Renal cortex interstitium (tissue), 11 donors: ENCODE results near the gene CRYBA1. TPM values are rescaled to one million over a fixed set of nuclear protein-coding genes. Genes with fewer than 3 reads are reported as not detected.
"Not testable (repeated sequence)": the region's sequence is repeated elsewhere in the genome, so short reads cannot be mapped to it uniquely, and the experiment has no call there.

Experiments
- DNase-seq, 11 donors: peaks; one replicate each; pipeline ENCODE4 v3.0.0-alpha.2; 2013; ENCODE audit warnings: low read depth in 9 of 11, low spot score in 4 of 11; ENCODE audit errors: extremely low read depth in 1 of 11
- polyA plus RNA-seq, 3 donors: library from polyadenylated mRNA; unstranded; fragments of 120-200 nt; gene quantifications; one replicate each; pipeline ENCODE4 v1.2.1, GENCODE V29; 2013; ENCODE audit not compliant: insufficient read length in 3 of 3

The CRYBA1 gene
- polyA plus RNA-seq, 3 donors, result not detected

- no peak for DNase-seq
Observed at GRCh38 chr17:29257756-29258155, 11.1 kb downstream of the CRYBA1 start.

GRCh38 chr17:29263916-29264315 is 17.3 kb downstream of the CRYBA1 start:
- DNase-seq, result no peak

GRCh38 chr17:29271980-29272379 is 25.3 kb downstream of the CRYBA1 start:
- DNase-seq, result not testable (repeated sequence)

- no peak for DNase-seq
Observed at GRCh38 chr17:29273924-29274323, 27.3 kb downstream of the CRYBA1 start.

- DNase-seq, result no peak
Observed at GRCh38 chr17:29278692-29279091, 32.0 kb downstream of the CRYBA1 start.

GRCh38 chr17:29279397-29280070 is 32.9 kb downstream of the CRYBA1 start:
- no peak for DNase-seq

GRCh38 chr17:29283496-29283895 is 36.8 kb downstream of the CRYBA1 start:
- no peak for DNase-seq

GRCh38 chr17:29283961-29284360 is 37.3 kb downstream of the CRYBA1 start:
- DNase-seq, result no peak

- DNase-seq, result no peak
Observed at GRCh38 chr17:29289852-29290251, 43.2 kb downstream of the CRYBA1 start.

- DNase-seq, result peak in 9 of 11 donors; percentile 29 to 76 (median 66)
Observed at GRCh38 chr17:29291163-29291752, 44.6 kb downstream of the CRYBA1 start.

- peak in 6 of 11 donors; percentile 23 to 48 (median 38) for DNase-seq
Observed at GRCh38 chr17:29292071-29292991, 45.7 kb downstream of the CRYBA1 start.

- DNase-seq, result peak in 6 of 11 donors; percentile 23 to 61 (median 46)
Observed at GRCh38 chr17:29292992-29293889, 46.6 kb downstream of the CRYBA1 start.

- peak; percentile 93 to 99 (median 97) for DNase-seq
Observed at GRCh38 chr17:29293890-29294579, 47.4 kb downstream of the CRYBA1 start, which contains the start of gene NUFIP2. NUFIP2 (minus strand) TSS chr17:29294148; CDS start chr17:29294059, 89 bp downstream.

- DNase-seq, result peak in 1 of 11 donors; percentile 7
Observed at GRCh38 chr17:29294580-29294900, 47.9 kb downstream of the CRYBA1 start.

GRCh38 chr17:29295420-29295819 is 48.8 kb downstream of the CRYBA1 start:
- DNase-seq, result no peak

- DNase-seq, result no peak
Observed at GRCh38 chr17:29299031-29299430, 52.4 kb downstream of the CRYBA1 start.

GRCh38 chr17:29303386-29303785 is 56.7 kb downstream of the CRYBA1 start:
- DNase-seq, result no peak
